B cell (primary cell): ENCODE data around the gene PUS3. TPM values are rescaled to one million over a fixed set of nuclear protein-coding genes. Genes with fewer than 3 reads are reported as not detected.

Experiments used
- ATAC-seq: fragments of 200-7000 bp; cut with Tn5 transposase; one replicate; pipeline ENCODE4 v1.10.0; 2021; ENCODE audit warnings: low read depth, mild to moderate bottlenecking, moderate number of reproducible peaks, moderate library complexity
- CTCF ChIA-PET: fragments of 350-600 bp; sonication (Branson Sonifier 250); formaldehyde crosslinking; loops from one replicate; lab custom pipeline; 2021; ENCODE audit warnings: antibody characterized with exemption, inconsistent platforms; lab: Charles Lee
- POLR2A ChIA-PET: fragments of 350-600 bp; sonication (Branson Sonifier 250); formaldehyde crosslinking; loops from one replicate; lab custom pipeline; 2021; ENCODE audit warnings: antibody characterized with exemption; lab: Charles Lee
- DNase-seq: peaks from one replicate; pipeline ENCODE4 v3.0.0; 2013
- H2AFZ ChIP-seq: 2 replicates; pipeline ENCODE4 v1.6.1; 2012; ENCODE audit warnings: mild to moderate bottlenecking, low read depth, low read length; ENCODE audit not compliant: insufficient read depth, poor library complexity, severe bottlenecking
- H3K27ac ChIP-seq, 2 donors: 1 replicate in 1 of 2; 2 replicates in 1 of 2; pipeline ENCODE4 v1.5.1; 2012 to 2013; ENCODE audit warnings: low read length in 2 of 2, mild to moderate bottlenecking in 2 of 2, moderate library complexity in 1 of 2
- H3K27me3 ChIP-seq, 4 experiments: fragments of 200-600 bp in 1 of 4; sonication (generic) in 1 of 4; replicated peaks in 1 of 4; 1 replicate in 2 of 4; 2 replicates in 2 of 4; pipeline versions ENCODE4 v1.6.1 to v1.7.0; 2013 to 2016; ENCODE audit warnings: low read length in 3 of 4, mild to moderate bottlenecking in 2 of 4, mixed read lengths in 1 of 4, moderate library complexity in 1 of 4; ENCODE audit not compliant: insufficient read depth in 4 of 4, control insufficient read depth in 3 of 4; ENCODE audit errors: control extremely low read depth in 1 of 4
- H3K36me3 ChIP-seq, 2 experiments: replicated peaks in 1 of 2; 1 replicate in 1 of 2; 2 replicates in 1 of 2; pipeline versions ENCODE4 v1.6.1 to v1.7.1; 2013; ENCODE audit warnings: low read length in 1 of 2; ENCODE audit not compliant: insufficient read depth in 2 of 2, control insufficient read depth in 1 of 2; ENCODE audit errors: control extremely low read depth in 1 of 2, extremely low read depth in 1 of 2
- H3K4me1 ChIP-seq, 2 donors: fragments of 200-600 bp in 1 of 2; sonication (generic) in 1 of 2; 1 replicate in 1 of 2; 2 replicates in 1 of 2; pipeline versions ENCODE4 v1.5.1 to v1.6.1; 2013 to 2017; ENCODE audit warnings: low read length in 2 of 2; ENCODE audit not compliant: control insufficient read depth in 2 of 2, insufficient read depth in 2 of 2
- H3K4me2 ChIP-seq: replicated peaks from 2 replicates; pipeline ENCODE3; 2012; ENCODE audit warnings: mild to moderate bottlenecking, low read depth, low read length; ENCODE audit not compliant: poor library complexity, severe bottlenecking
- H3K4me3 ChIP-seq, 5 experiments: fragments of 200-600 bp in 1 of 5; sonication (generic) in 1 of 5; 1 replicate in 3 of 5; 2 replicates in 2 of 5; pipeline versions ENCODE4 v1.5.1 to v1.7.0; 2011 to 2016; ENCODE audit warnings: low read length in 4 of 5, mild to moderate bottlenecking in 4 of 5, low read depth in 2 of 5, control low read depth in 1 of 5, moderate library complexity in 1 of 5; ENCODE audit not compliant: insufficient read depth in 1 of 5; ENCODE audit errors: control extremely low read depth in 1 of 5, extremely low read depth in 1 of 5
- H3K79me2 ChIP-seq: fragments of 200-600 bp; sonication (generic); one replicate; pipeline ENCODE4 v1.6.0; 2016; ENCODE audit warnings: low read length; ENCODE audit not compliant: control insufficient read depth, insufficient read depth
- H3K9ac ChIP-seq: fragments of 200-600 bp; sonication (generic); 2 replicates; pipeline ENCODE4 v1.6.1; 2017; ENCODE audit warnings: mild to moderate bottlenecking, low read length, moderate library complexity
- H3K9me3 ChIP-seq, 3 donors: one replicate each; pipeline versions ENCODE4 v1.6.1 to v1.7.1; 2013; ENCODE audit warnings: low read length in 2 of 3; ENCODE audit not compliant: control insufficient read depth in 2 of 3, insufficient read depth in 1 of 3; ENCODE audit errors: control extremely low read depth in 1 of 3
- H4K20me1 ChIP-seq: 2 replicates; pipeline ENCODE4 v1.6.0; 2012; ENCODE audit warnings: mild to moderate bottlenecking, low read length; ENCODE audit not compliant: insufficient read depth, control insufficient read depth, poor library complexity, severe bottlenecking
- H3K27ac Mint-ChIP-seq: one replicate; pipeline ENCODE4 v1.8.0; 2021; ENCODE audit warnings: mixed read lengths
- H3K27me3 Mint-ChIP-seq: one replicate; pipeline ENCODE4 v1.8.0; 2021; ENCODE audit warnings: mixed read lengths
- H3K4me1 Mint-ChIP-seq: one replicate; pipeline ENCODE4 v1.8.0; 2021; ENCODE audit warnings: mixed read lengths
- H3K4me3 Mint-ChIP-seq: one replicate; pipeline ENCODE4 v1.8.0; 2021; ENCODE audit warnings: mixed read lengths
- H3K9me3 Mint-ChIP-seq: one replicate; pipeline ENCODE4 v1.8.0; 2022; ENCODE audit warnings: mixed read lengths; ENCODE audit not compliant: insufficient read depth
- EZH2 ChIP-seq: IDR thresholded peaks from 2 replicates; pipeline ENCODE4 v1.6.1; 2012; ENCODE audit warnings: borderline replicate concordance, low read depth, mild to moderate bottlenecking, moderate library complexity, low read length; ENCODE audit not compliant: insufficient read depth, poor library complexity, severe bottlenecking
- whole genome bisulfite sequencing: methylation state at CpG from one replicate; pipeline ENCODE4 v1.1.5; 2013; ENCODE audit warnings: missing lambda C conversion rate; ENCODE audit not compliant: insufficient coverage; 5-methylcytosine and 5-hydroxymethylcytosine counted together
- intact Hi-C: fragments of 100-400 bp; cut with micrococcal nuclease; formaldehyde crosslinking; loops from one replicate; pipeline ENCODE4 v1.10.0; 2022
- polyA plus RNA-seq: library from polyadenylated mRNA; depleted of rRNA; stranded (reverse); fragments of >200 nt; gene quantifications from 2 replicates; pipeline ENCODE4 v1.2.3, GENCODE V29; 2012
- total RNA-seq, 2 donors: library from RNA; stranded (reverse); fragments of 120-200 nt in 1 of 2; gene quantifications; 1 replicate in 1 of 2; 2 replicates in 1 of 2; pipeline versions ENCODE4 v1.2.3 to v1.2.4, GENCODE V29; 2013 to 2022
- TF ChIP-seq, protein P1 (sequence below): fragments of 200-600 bp; IDR thresholded peaks from one replicate; pipeline ENCODE4 v1.8.0; 2022; ENCODE audit warnings: antibody characterized with exemption, mild to moderate bottlenecking

Gene PUS3
- total and polyA plus RNA-seq, 2 donors (not counting 1 experiment from before 2014, with no cell fraction given): 2.7 to 8.1 TPM

- Mint-ChIP-seq H3K4me1 (no peaks in the 10 kb centered on the region), H3K4me3 (no peak overlapping the region), H3K9me3 (no peaks in the 10 kb centered on the region), H3K27me3 (peaks cover 4% of the 10 kb centered on the region), H3K27ac (no peak overlapping the region)
- POLR2A ChIA-PET: no interaction called here
- Histone ChIP-seq H3K27ac (no peak overlapping the region), H2AFZ (no peak overlapping the region), H4K20me1 (no peaks in the 10 kb centered on the region), H3K9me3 (no peaks in the 10 kb centered on the region), H3K79me2 (no peaks in the 10 kb centered on the region), H3K36me3 (no peaks in the 10 kb centered on the region), H3K4me1 (no peaks in the 10 kb centered on the region), H3K9ac (no peak overlapping the region), H3K27me3 (peaks cover 0 to 4% (median 0%) of the 10 kb centered on the region in 4 experiments), H3K4me2 (no peak overlapping the region), H3K4me3 (no peak overlapping the region)
- WGBS: 75% methylated on average over 10 of the region's 13 CpGs
- TF ChIP-seq EZH2: no peak
- intact Hi-C loops: no loop called here
- DNase-seq (no peak), ATAC-seq (no peak)
- CTCF ChIA-PET: interaction anchor here (1.4 kb wide), 1 partner anchor 249 kb away, joined by 4 read pairs; no protein-coding TSS in a partner anchor
Measured at GRCh38 chr11:125944350-125945010, 41.5 kb upstream of the PUS3 start.

GRCh38 chr11:125943661-125944349 lies 40.8 kb upstream of the PUS3 start:
- TF ChIP-seq, protein P1, sequence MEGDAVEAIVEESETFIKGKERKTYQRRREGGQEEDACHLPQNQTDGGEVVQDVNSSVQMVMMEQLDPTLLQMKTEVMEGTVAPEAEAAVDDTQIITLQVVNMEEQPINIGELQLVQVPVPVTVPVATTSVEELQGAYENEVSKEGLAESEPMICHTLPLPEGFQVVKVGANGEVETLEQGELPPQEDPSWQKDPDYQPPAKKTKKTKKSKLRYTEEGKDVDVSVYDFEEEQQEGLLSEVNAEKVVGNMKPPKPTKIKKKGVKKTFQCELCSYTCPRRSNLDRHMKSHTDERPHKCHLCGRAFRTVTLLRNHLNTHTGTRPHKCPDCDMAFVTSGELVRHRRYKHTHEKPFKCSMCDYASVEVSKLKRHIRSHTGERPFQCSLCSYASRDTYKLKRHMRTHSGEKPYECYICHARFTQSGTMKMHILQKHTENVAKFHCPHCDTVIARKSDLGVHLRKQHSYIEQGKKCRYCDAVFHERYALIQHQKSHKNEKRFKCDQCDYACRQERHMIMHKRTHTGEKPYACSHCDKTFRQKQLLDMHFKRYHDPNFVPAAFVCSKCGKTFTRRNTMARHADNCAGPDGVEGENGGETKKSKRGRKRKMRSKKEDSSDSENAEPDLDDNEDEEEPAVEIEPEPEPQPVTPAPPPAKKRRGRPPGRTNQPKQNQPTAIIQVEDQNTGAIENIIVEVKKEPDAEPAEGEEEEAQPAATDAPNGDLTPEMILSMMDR: no peak
- no peak for TF ChIP-seq EZH2
- peaks cover 4% of the 10 kb centered on the region for H3K27me3 Mint-ChIP-seq
- no peaks in the 10 kb centered on the region for H3K9me3 Mint-ChIP-seq
- no peaks in the 10 kb centered on the region for H3K4me1 Mint-ChIP-seq
- no peak overlapping the region for H2AFZ ChIP-seq
- no peak for DNase-seq
- no peaks in the 10 kb centered on the region for H3K9me3 ChIP-seq
- no peak overlapping the region for H3K27ac ChIP-seq
- no peaks in the 10 kb centered on the region for H3K79me2 ChIP-seq
- H4K20me1 ChIP-seq: no peaks in the 10 kb centered on the region
- intact Hi-C loops: no loop called here
- H3K9ac ChIP-seq: no peak overlapping the region
- ChIA-PET POLR2A (no interaction called here), CTCF (interaction anchor here (1.2 kb wide), 1 partner anchor 13 kb away, joined by 3 read pairs; no protein-coding TSS in a partner anchor)
- WGBS: 78% methylated on average over 6 of the region's 9 CpGs
- H3K36me3 ChIP-seq: no peaks in the 10 kb centered on the region
- H3K4me1 ChIP-seq: no peaks in the 10 kb centered on the region
- H3K27ac Mint-ChIP-seq: no peak overlapping the region
- H3K4me3 Mint-ChIP-seq: no peak overlapping the region
- H3K4me2 ChIP-seq: no peak overlapping the region
- H3K27me3 ChIP-seq: peaks cover 0 to 4% (median 0%) of the 10 kb centered on the region in 4 experiments
- no peak overlapping the region for H3K4me3 ChIP-seq
- ATAC-seq: no peak
